SK-N-SH (cell line): ENCODE measurements around the gene EGLN3. TPM values are rescaled to one million over a fixed set of nuclear protein-coding genes. Genes with fewer than 3 reads are reported as not detected.

Experiments
- CTCF ChIA-PET: fragments of 300-600, 350-600 bp; formaldehyde crosslinking; extraction: SDS; loops from one replicate; lab custom pipeline; 2021; lab: Yijun Ruan, JAX
- POLR2A ChIA-PET: fragments of 350-600 bp; sonication (Branson Sonifier 250); formaldehyde crosslinking; extraction: SDS; loops from one replicate; lab custom pipeline; 2020; ENCODE audit warnings: antibody characterized with exemption, inconsistent platforms; lab: Yijun Ruan, JAX
- DNase-seq: peaks from one replicate; pipeline ENCODE4 v3.0.0; 2012
- H2AFZ ChIP-seq: fragments of 200-600 bp; sonication (generic); 2 replicates; pipeline ENCODE4 v1.8.1; 2016; ENCODE audit warnings: antibody characterized with exemption, mild to moderate bottlenecking, low read depth
- H3F3A ChIP-seq: fragments of 200-600 bp; sonication (generic); replicated peaks from 2 replicates; pipeline ENCODE3; 2016; ENCODE audit warnings: antibody characterized with exemption, mild to moderate bottlenecking; ENCODE audit not compliant: insufficient read depth
- H3K27ac ChIP-seq, 2 experiments: fragments of 200-500 bp in 1 of 2; fragments of 200-600 bp in 1 of 2; sonication (Bioruptor generic) in 1 of 2; sonication (generic), shearing (Covaris generic) in 1 of 2; 2 replicates each; pipeline versions ENCODE4 v1.5.1 to v1.6.1; 2014 to 2016; ENCODE audit warnings: low read depth in 2 of 2, inconsistent platforms in 1 of 2, low read length in 1 of 2, mild to moderate bottlenecking in 1 of 2, mixed read lengths in 1 of 2
- H3K27me3 ChIP-seq: fragments of 200-600 bp; sonication (generic), shearing (Covaris generic); 2 replicates; pipeline ENCODE4 v1.6.1; 2016; ENCODE audit warnings: mixed run types; ENCODE audit not compliant: insufficient read depth
- H3K36me3 ChIP-seq, 2 experiments: fragments of 200-500 bp in 1 of 2; fragments of 200-600 bp in 1 of 2; sonication (Bioruptor generic) in 1 of 2; sonication (generic) in 1 of 2; replicated peaks in 1 of 2; 2 replicates each; pipeline versions ENCODE3 to v1.5.1; 2014 to 2016; ENCODE audit warnings: low read length in 1 of 2, mild to moderate bottlenecking in 1 of 2; ENCODE audit not compliant: insufficient read depth in 2 of 2, control insufficient read depth in 1 of 2
- H3K4me1 ChIP-seq, 2 experiments: fragments of 200-500 bp in 1 of 2; fragments of 200-600 bp in 1 of 2; sonication (Bioruptor generic) in 1 of 2; sonication (generic), shearing (Covaris generic) in 1 of 2; 2 replicates each; pipeline versions ENCODE4 v1.5.1 to v1.6.1; 2014 to 2016; ENCODE audit warnings: low read depth in 1 of 2, low read length in 1 of 2, mixed run types in 1 of 2; ENCODE audit not compliant: insufficient read depth in 2 of 2, control insufficient read depth in 1 of 2
- H3K4me2 ChIP-seq: fragments of 200-600 bp; sonication (generic), shearing (Covaris generic); 2 replicates; pipeline ENCODE4 v1.6.1; 2017; ENCODE audit warnings: mixed run types
- H3K4me3 ChIP-seq, 2 experiments: fragments of 200-500 bp in 1 of 2; fragments of 200-600 bp in 1 of 2; sonication (Bioruptor generic) in 1 of 2; sonication (generic), shearing (Covaris generic) in 1 of 2; 2 replicates each; pipeline versions ENCODE4 v1.5.1 to v1.8.1; 2014 to 2016; ENCODE audit warnings: low read depth in 2 of 2, inconsistent platforms in 1 of 2, low read length in 1 of 2, mild to moderate bottlenecking in 1 of 2, mixed read lengths in 1 of 2, moderate library complexity in 1 of 2
- H3K79me2 ChIP-seq: fragments of 200-600 bp; sonication (generic); 2 replicates; pipeline ENCODE4 v1.8.1; 2017; ENCODE audit warnings: mild to moderate bottlenecking; ENCODE audit not compliant: insufficient read depth
- H3K9ac ChIP-seq: fragments of 200-600 bp; sonication (generic); 2 replicates; pipeline ENCODE4 v1.6.1; 2017; ENCODE audit warnings: mixed run types
- H3K9me2 ChIP-seq: fragments of 200-600 bp; sonication (generic); 2 replicates; pipeline ENCODE4 v1.6.1; 2017; ENCODE audit warnings: mixed run types
- H3K9me3 ChIP-seq: fragments of 200-600 bp; sonication (generic); 2 replicates; pipeline ENCODE4 v1.6.1; 2017; ENCODE audit warnings: mixed run types, mild to moderate bottlenecking, moderate library complexity
- H4K20me1 ChIP-seq: fragments of 200-600 bp; sonication (generic); 2 replicates; pipeline ENCODE4 v1.6.1; 2017; ENCODE audit warnings: mild to moderate bottlenecking, mixed run types; ENCODE audit not compliant: insufficient read depth
- FOSL2 ChIP-seq: IDR thresholded peaks from 2 replicates; pipeline ENCODE4 v1.4.0; 2012; ENCODE audit warnings: low read depth, mild to moderate bottlenecking, moderate library complexity, borderline replicate concordance
- FOXJ3 ChIP-seq: sonication (generic); formaldehyde crosslinking; IDR thresholded peaks from 2 replicates; pipeline ENCODE4 v1.5.1; 2020; ENCODE audit warnings: mild to moderate bottlenecking, missing genetic modification reagents
- FOXM1 ChIP-seq: IDR thresholded peaks from 2 replicates; pipeline ENCODE4 v1.4.0; 2012; ENCODE audit warnings: low read depth, mild to moderate bottlenecking
- MEF2A ChIP-seq: IDR thresholded peaks from 2 replicates; pipeline ENCODE4 v1.4.0; 2012; ENCODE audit warnings: low read depth, borderline replicate concordance
- POLR2AphosphoS5 ChIP-seq: IDR thresholded peaks from 2 replicates; pipeline ENCODE4 v1.6.1; 2012; ENCODE audit warnings: low read depth, low read length
- RCOR1 ChIP-seq: fragments of 150-350 bp; IDR thresholded peaks from 2 replicates; pipeline ENCODE4 v1.6.1; 2017; ENCODE audit warnings: antibody characterized with exemption, low read length
- RXRA ChIP-seq: IDR thresholded peaks from 2 replicates; pipeline ENCODE4 v1.4.0; 2012; ENCODE audit warnings: low read depth, mild to moderate bottlenecking, borderline replicate concordance
- SMC3 ChIP-seq: IDR thresholded peaks from 2 replicates; pipeline ENCODE4 v1.6.1; 2012; ENCODE audit warnings: low read depth, low read length, improper control_type of control experiment
- TEAD4 ChIP-seq: IDR thresholded peaks from 2 replicates; pipeline ENCODE4 v1.4.0; 2012; ENCODE audit warnings: mild to moderate bottlenecking, borderline replicate concordance; ENCODE audit not compliant: insufficient read depth
- YY1 ChIP-seq: IDR thresholded peaks from 2 replicates; pipeline ENCODE4 v1.4.0; 2012; ENCODE audit warnings: low read depth, mild to moderate bottlenecking
- WGBS: methylation state at CpG from one replicate; pipeline ENCODE4 v1.1.6; 2017; ENCODE audit warnings: low lambda C conversion rate; 5-methylcytosine and 5-hydroxymethylcytosine counted together
- polyA plus RNA-seq, 3 experiments: library from polyadenylated mRNA; depleted of rRNA; stranded (reverse); fragments of >200 nt; gene quantifications; 2 replicates each; pipeline ENCODE4 v1.2.3, GENCODE V29; 2012
- TF ChIP-seq, protein P1 (sequence below): IDR thresholded peaks from 2 replicates; pipeline ENCODE4 v1.4.0; 2012; ENCODE audit warnings: low read depth

Gene EGLN3
- polyA plus RNA-seq, 1 of the 3 experiments (the other 2 are of a cell fraction), result 0.31 TPM

DNA sequence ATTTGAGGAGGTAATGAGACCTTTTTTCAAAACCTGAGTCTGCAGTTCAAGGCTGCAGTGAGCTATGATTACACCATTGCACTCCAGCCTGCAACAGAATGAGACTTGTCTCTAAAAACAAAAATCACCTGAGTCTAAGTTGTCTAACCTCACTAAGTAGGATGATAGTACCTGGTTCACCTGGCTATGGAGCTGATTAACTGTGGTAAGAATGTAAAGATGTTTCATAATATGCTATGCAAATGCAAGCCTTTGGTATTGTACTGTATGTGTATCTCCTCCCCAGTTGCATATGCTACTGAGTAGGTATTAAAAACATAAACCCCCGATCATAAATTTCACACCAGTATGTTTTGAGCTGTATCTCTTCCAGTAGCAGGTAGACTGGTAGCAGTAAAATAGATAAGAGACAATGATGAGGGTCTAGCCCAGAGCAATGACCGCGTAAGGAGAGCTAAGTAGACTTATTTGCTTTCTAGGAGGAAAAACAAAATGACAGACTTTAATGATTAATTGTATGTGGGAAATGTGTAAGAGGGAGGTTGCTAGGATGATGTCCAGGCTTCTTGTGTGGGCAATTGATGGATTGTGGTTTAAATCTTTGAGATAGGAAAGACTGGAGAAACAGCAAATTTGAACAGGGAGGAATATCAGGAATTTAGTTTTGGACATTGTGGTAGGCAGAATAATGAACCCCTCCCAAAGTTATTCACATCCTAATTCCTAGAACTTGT lies 41.6 kb upstream of the EGLN3 start:
- TF ChIP-seq FOSL2, result no peak
- no peak for TF ChIP-seq RCOR1
- TF ChIP-seq TEAD4, result no peak
- Histone ChIP-seq H2AFZ (no peak overlapping the region), H3K9ac (no peak overlapping the region), H3K9me3 (no peaks in the 10 kb centered on the region), H3K27ac (no peak overlapping the region), H3K79me2 (no peaks in the 10 kb centered on the region), H3F3A (no peaks in the 10 kb centered on the region), H3K4me1 (no peaks in the 10 kb centered on the region; a peak in 1 of 4 replicates), H3K27me3 (no peaks in the 10 kb centered on the region), H4K20me1 (no peaks in the 10 kb centered on the region), H3K9me2 (no peaks in the 10 kb centered on the region), H3K4me3 (no peak overlapping the region), H3K4me2 (no peak overlapping the region), H3K36me3 (no peaks in the 10 kb centered on the region)
- POLR2A ChIA-PET, result no interaction called here
- 83% methylated on average over 3 of the region's 3 CpGs for WGBS
- DNase-seq, result no peak
- CTCF ChIA-PET, result interaction anchor here (0.6 to 1.2 kb wide), 2 partner anchors 19 to 80 kb away, joined by 3 read pairs; no protein-coding TSS in a partner anchor

DNA sequence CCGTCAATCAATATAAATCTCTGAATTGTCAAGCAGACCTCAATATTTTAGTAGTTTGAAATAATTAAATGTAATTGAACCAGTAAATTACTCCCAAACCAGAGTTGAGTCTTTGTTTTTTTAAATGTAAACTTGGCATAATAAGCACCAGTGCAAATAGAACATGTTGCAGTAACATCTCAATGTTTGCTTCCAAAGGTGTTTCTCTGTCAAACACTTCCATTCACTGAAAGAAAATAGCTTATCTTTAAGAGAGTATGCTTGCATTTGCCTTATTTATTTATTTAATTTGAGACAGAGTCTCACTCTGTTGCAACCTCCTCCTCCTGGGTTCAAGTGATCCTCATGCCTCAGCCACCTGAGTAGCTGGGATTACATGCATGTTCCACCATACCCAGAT lies 39.9 kb upstream of the EGLN3 start:
- Histone ChIP-seq H3K79me2 (no peaks in the 10 kb centered on the region), H3K4me1 (no peaks in the 10 kb centered on the region; a peak in 1 of 4 replicates), H2AFZ (no peak overlapping the region), H3K36me3 (no peaks in the 10 kb centered on the region), H3K9ac (no peak overlapping the region), H3K4me2 (no peak overlapping the region), H3K9me2 (no peaks in the 10 kb centered on the region), H3K27ac (no peak overlapping the region), H3K27me3 (no peaks in the 10 kb centered on the region), H3K9me3 (no peaks in the 10 kb centered on the region), H3F3A (no peaks in the 10 kb centered on the region), H3K4me3 (no peak overlapping the region), H4K20me1 (no peaks in the 10 kb centered on the region)
- DNase-seq, result no peak
- ChIA-PET CTCF (interaction anchor here (1.2 kb wide), 1 partner anchor 12 kb away, joined by 3 read pairs; no protein-coding TSS in a partner anchor), POLR2A (no interaction called here)
- 88% methylated on average over 1 of the region's 1 CpG for whole genome bisulfite sequencing
- TF ChIP-seq FOXM1, result no peak
- TF ChIP-seq, all 33 proteins: peak for 0

DNA sequence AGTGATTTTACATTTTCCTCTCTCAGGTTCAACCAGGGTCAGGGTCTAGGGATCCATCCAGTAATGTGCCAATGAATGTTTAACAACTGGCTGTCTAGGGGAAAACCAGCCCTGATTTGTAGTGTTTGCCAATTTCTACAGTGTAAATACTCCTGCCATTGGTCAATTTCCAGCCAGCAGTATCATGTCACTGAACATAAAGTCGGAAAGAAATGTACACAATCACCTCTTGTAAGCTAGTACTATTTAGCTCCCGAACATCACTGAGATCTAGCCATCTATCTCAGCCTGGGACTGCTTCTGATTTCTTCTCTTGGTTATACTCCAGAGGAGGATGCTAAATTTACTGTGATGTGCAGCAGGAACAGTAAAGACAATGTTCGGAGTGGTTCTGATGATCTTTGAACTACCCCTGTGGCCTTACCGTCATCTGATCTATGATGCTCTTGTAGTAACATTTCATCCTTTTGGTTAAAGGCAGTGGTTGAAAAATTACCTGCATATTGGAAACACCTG lies 36.7 kb upstream of the EGLN3 start:
- POLR2A ChIA-PET, result no interaction called here
- Histone ChIP-seq H3K9me3 (no peaks in the 10 kb centered on the region), H3K4me2 (no peak overlapping the region), H2AFZ (no peak overlapping the region), H3K27me3 (no peaks in the 10 kb centered on the region), H3K4me1 (no peaks in the 10 kb centered on the region; a peak in 1 of 4 replicates)
- CTCF ChIA-PET, result no interaction called here
- DNase-seq, result no peak
- TF ChIP-seq MEF2A (no peak), RXRA (no peak), SMC3 (no peak), YY1 (no peak), FOXJ3 (CRISPR knock-in tag) (no peak), POLR2AphosphoS5 (no peak)
- TF ChIP-seq, protein P1, sequence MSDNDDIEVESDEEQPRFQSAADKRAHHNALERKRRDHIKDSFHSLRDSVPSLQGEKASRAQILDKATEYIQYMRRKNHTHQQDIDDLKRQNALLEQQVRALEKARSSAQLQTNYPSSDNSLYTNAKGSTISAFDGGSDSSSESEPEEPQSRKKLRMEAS, result no peak
- TF ChIP-seq, all 33 proteins: peak for 0
- WGBS, result 64% methylated on average over 4 of the region's 4 CpGs
- H3K36me3 ChIP-seq, result no peaks in the 10 kb centered on the region
- no peak overlapping the region for H3K9ac ChIP-seq
- no peaks in the 10 kb centered on the region for H4K20me1 ChIP-seq
- H3K27ac ChIP-seq, result no peak overlapping the region
- no peaks in the 10 kb centered on the region for H3F3A ChIP-seq
- no peak overlapping the region for H3K4me3 ChIP-seq
- no peaks in the 10 kb centered on the region for H3K79me2 ChIP-seq
- H3K9me2 ChIP-seq, result no peaks in the 10 kb centered on the region
